ENCODE data around the gene PAX3. TPM values are rescaled to one million over a fixed set of nuclear protein-coding genes. Genes with fewer than 3 reads are reported as not detected.
"Not testable (repeated sequence)": the region's sequence is repeated elsewhere in the genome, so short reads cannot be mapped to it uniquely, and the experiment has no call there.

Gene PAX3
- total RNA-seq, 1 donor = not detected

DNA sequence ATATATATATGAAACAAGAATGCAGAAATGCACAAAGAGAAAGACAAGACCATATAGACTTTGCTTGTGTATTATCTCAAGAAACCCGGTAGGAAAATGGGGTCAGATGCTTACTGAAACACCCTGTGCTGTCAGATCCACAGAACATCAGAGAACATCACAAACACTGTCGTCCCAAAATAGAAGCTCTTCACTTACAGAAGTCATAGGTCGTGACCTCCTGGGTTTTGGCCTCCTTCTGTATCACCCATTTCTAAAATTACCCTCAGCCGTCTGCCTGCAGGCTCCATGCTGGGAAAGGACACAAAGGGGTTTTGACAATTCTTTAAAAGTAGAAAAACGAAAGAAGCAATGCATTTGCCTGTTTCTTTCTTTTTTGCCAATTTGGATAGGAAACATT is 137.9 kb downstream of the PAX3 start:
- no peaks in the 10 kb centered on the region for H3K4me1 ChIP-seq (ENCODE audit: insufficient read depth, low read length)
- H3K36me3 ChIP-seq (ENCODE audit: insufficient read depth, low read length) = no peaks in the 10 kb centered on the region
- no peak overlapping the region for H3K4me3 ChIP-seq (ENCODE audit: insufficient read depth, low read length)
- no peaks in the 10 kb centered on the region for H3K9me3 ChIP-seq (ENCODE audit: low read depth, low read length)
- H3K27ac ChIP-seq (ENCODE audit: low read depth, low read length) = no peak overlapping the region
- DNase-seq (ENCODE audit: insufficient read length, low spot score, missing footprints) = no peak
- no peak overlapping the region for H2AFZ ChIP-seq (ENCODE audit: low read length)
- H4K20me1 ChIP-seq (ENCODE audit: insufficient read depth, low read length) = no peaks in the 10 kb centered on the region
- no peak overlapping the region for H3K4me2 ChIP-seq (ENCODE audit: insufficient read depth, low read length)
- TF ChIP-seq, protein P1, sequence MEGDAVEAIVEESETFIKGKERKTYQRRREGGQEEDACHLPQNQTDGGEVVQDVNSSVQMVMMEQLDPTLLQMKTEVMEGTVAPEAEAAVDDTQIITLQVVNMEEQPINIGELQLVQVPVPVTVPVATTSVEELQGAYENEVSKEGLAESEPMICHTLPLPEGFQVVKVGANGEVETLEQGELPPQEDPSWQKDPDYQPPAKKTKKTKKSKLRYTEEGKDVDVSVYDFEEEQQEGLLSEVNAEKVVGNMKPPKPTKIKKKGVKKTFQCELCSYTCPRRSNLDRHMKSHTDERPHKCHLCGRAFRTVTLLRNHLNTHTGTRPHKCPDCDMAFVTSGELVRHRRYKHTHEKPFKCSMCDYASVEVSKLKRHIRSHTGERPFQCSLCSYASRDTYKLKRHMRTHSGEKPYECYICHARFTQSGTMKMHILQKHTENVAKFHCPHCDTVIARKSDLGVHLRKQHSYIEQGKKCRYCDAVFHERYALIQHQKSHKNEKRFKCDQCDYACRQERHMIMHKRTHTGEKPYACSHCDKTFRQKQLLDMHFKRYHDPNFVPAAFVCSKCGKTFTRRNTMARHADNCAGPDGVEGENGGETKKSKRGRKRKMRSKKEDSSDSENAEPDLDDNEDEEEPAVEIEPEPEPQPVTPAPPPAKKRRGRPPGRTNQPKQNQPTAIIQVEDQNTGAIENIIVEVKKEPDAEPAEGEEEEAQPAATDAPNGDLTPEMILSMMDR (IDR thresholded peaks at IDR 0.05; ENCODE audit: extremely low read depth, low read depth, low read length) = no peak
- H3K27me3 ChIP-seq (ENCODE audit: insufficient read depth, low read length) = no peaks in the 10 kb centered on the region
- no peaks in the 10 kb centered on the region for H3K79me2 ChIP-seq (ENCODE audit: insufficient read depth, low read length)

DNA sequence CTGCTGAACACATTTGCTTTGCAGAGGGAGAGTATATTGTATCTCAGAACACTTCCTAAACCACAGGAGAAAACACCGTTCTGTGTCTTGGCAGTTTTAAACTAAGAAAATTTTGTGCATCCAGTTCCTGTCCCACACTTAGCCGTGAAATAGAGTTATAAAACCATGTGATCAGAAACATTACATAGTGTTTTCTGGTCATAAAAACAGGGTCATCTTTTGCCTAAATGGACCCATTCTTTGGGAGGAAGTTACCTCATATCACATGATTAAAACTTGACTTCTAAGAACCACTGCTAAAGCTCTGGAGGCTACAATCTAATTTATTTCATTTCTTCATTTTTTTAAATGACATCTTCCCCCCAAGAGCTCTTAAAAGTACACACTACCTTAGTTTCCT is 138.7 kb downstream of the PAX3 start:
- TF ChIP-seq, protein P1 (IDR thresholded peaks at IDR 0.05; ENCODE audit: extremely low read depth, low read depth, low read length) = no peak
- H3K4me2 ChIP-seq (ENCODE audit: insufficient read depth, low read length) = no peak overlapping the region

DNA sequence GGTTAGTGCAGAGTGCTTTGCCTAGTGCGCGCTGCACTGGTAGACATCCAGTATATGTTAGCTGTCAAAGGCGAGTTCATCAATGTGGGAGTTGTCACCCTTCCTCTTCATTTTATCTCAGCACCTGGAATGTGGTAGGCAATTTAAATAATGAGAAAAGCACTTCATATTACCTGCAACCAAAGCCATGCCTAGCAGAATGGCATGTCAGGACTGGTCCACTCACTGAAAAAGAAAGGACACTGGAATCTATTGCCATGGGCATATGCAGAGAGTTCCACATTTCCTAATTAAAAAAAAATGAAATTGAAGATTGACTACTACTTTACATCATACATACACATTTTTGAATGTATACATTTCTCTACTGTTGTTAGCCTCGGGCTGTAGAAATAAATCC is 139.6 kb downstream of the PAX3 start:
- no peak overlapping the region for H3K4me3 ChIP-seq (ENCODE audit: insufficient read depth, low read length)
- H3K27ac ChIP-seq (ENCODE audit: low read depth, low read length) = no peak overlapping the region
- no peak overlapping the region for H2AFZ ChIP-seq (ENCODE audit: low read length)
- H3K36me3 ChIP-seq (ENCODE audit: insufficient read depth, low read length) = no peaks in the 10 kb centered on the region
- no peaks in the 10 kb centered on the region for H4K20me1 ChIP-seq (ENCODE audit: insufficient read depth, low read length)
- H3K79me2 ChIP-seq (ENCODE audit: insufficient read depth, low read length) = no peaks in the 10 kb centered on the region
- no peaks in the 10 kb centered on the region for H3K27me3 ChIP-seq (ENCODE audit: insufficient read depth, low read length)
- no peak for DNase-seq (ENCODE audit: insufficient read length, low spot score, missing footprints)
- no peaks in the 10 kb centered on the region for H3K4me1 ChIP-seq (ENCODE audit: insufficient read depth, low read length)
- TF ChIP-seq, protein P1 (IDR thresholded peaks at IDR 0.05; ENCODE audit: extremely low read depth, low read depth, low read length) = no peak
- H3K9me3 ChIP-seq (ENCODE audit: low read depth, low read length) = no peaks in the 10 kb centered on the region
- no peak overlapping the region for H3K4me2 ChIP-seq (ENCODE audit: insufficient read depth, low read length)

More for the DNA sequence above, 138.7 kb downstream of the PAX3 start:
- no peaks in the 10 kb centered on the region for H3K4me1 ChIP-seq (ENCODE audit: insufficient read depth, low read length)
- H3K4me3 ChIP-seq (ENCODE audit: insufficient read depth, low read length) = no peak overlapping the region
- no peaks in the 10 kb centered on the region for H4K20me1 ChIP-seq (ENCODE audit: insufficient read depth, low read length)
- H3K36me3 ChIP-seq (ENCODE audit: insufficient read depth, low read length) = no peaks in the 10 kb centered on the region
- DNase-seq (ENCODE audit: insufficient read length, low spot score, missing footprints) = no peak
- no peak overlapping the region for H3K27ac ChIP-seq (ENCODE audit: low read depth, low read length)
- H2AFZ ChIP-seq (ENCODE audit: low read length) = no peak overlapping the region
- H3K9me3 ChIP-seq (ENCODE audit: low read depth, low read length) = no peaks in the 10 kb centered on the region
- no peaks in the 10 kb centered on the region for H3K79me2 ChIP-seq (ENCODE audit: insufficient read depth, low read length)
- no peaks in the 10 kb centered on the region for H3K27me3 ChIP-seq (ENCODE audit: insufficient read depth, low read length)

DNA sequence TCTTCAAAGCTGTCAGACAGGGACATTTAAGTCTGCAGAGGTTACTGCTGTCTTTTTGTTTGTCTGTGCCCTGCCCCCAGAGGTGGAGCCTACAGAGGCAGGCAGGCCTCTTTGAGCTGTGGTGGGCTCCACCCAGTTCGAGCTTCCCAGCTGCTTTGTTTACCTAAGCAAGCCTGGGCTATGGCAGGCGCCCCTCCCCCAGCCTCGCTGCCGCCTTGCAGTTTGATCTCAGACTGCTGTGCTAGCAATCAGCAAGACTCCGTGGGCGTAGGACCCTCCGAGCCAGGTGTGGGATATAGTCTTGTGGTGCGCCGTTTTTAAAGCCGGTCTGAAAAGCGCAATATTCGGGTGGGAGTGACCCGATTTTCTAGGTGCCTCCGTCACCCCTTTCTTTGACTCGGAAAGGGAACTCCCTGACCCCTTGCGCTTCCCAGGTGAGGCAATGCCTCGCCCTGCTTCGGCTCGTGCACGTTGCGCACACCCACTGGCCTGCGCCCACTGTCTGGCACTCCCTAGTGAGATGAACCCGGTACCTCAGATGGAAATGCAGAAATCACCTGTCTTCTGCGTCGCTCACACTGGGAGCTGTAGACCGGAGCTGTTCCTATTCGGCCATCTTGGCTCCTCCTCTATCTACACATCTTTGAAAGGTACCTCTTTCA is 143.7 kb downstream of the PAX3 start:
- H3K4me2 ChIP-seq (ENCODE audit: insufficient read depth, low read length); H4K20me1 ChIP-seq (ENCODE audit: insufficient read depth, low read length); H3K9me3 ChIP-seq (ENCODE audit: low read depth, low read length); H3K36me3 ChIP-seq (ENCODE audit: insufficient read depth, low read length); H3K4me1 ChIP-seq (ENCODE audit: insufficient read depth, low read length); DNase-seq (ENCODE audit: insufficient read length, low spot score, missing footprints); H3K4me3 ChIP-seq (ENCODE audit: insufficient read depth, low read length); H3K27me3 ChIP-seq (ENCODE audit: insufficient read depth, low read length); H3K27ac ChIP-seq (ENCODE audit: low read depth, low read length); H2AFZ ChIP-seq (ENCODE audit: low read length); H3K79me2 ChIP-seq (ENCODE audit: insufficient read depth, low read length): not testable (repeated sequence)

Other genes starting within 250 kb of the PAX3 start
- gene SGPP2, start 125.5 kb upstream of the PAX3 start, total RNA-seq = not detected in 2 replicates

Data from osteoblast (primary cell).